IMR-90 (cell line): Measurements from ENCODE around the gene SLC25A34.

Experiments
- CHD1 ChIP-seq: IDR thresholded peaks from 2 replicates; pipeline ENCODE4 v1.6.1; 2012; ENCODE audit warnings: low read depth, low read length, improper control_type of control experiment
- CTCF ChIP-seq: conservative IDR thresholded peaks from 2 replicates; pipeline ENCODE4 v1.5.1; 2012; ENCODE audit warnings: mild to moderate bottlenecking, low read depth, low read length, improper control_type of control experiment
- MAFK ChIP-seq: IDR thresholded peaks from 2 replicates; pipeline ENCODE4 v1.6.1; 2012; ENCODE audit warnings: low read depth, low read length, improper control_type of control experiment
- POLR2A ChIP-seq: IDR thresholded peaks from 2 replicates; pipeline ENCODE4 v1.6.1; 2012; ENCODE audit warnings: mild to moderate bottlenecking, low read depth, low read length
- SMC3 ChIP-seq: fragments of 150-350 bp; IDR thresholded peaks from 2 replicates; pipeline ENCODE4 v1.6.1; 2016; ENCODE audit warnings: low read depth, mild to moderate bottlenecking, antibody characterized with exemption, low read length, moderate library complexity
- USF2 ChIP-seq: fragments of 150-350 bp; IDR thresholded peaks from 2 replicates; pipeline ENCODE4 v1.6.1; 2017; ENCODE audit warnings: mild to moderate bottlenecking, antibody characterized with exemption, low read length, low read depth
- TF ChIP-seq, protein P1 (sequence below): fragments of 150-350 bp; IDR thresholded peaks from 2 replicates; pipeline ENCODE4 v1.6.1; 2016; ENCODE audit warnings: low read depth, mild to moderate bottlenecking, low read length, moderate library complexity, borderline replicate concordance

GRCh38 chr1:15717418-15718125 is 18.5 kb upstream of the SLC25A34 start:
- TF ChIP-seq USF2 (no peak), SMC3 (no peak), CTCF (no peak), POLR2A (no peak), CHD1 (no peak), MAFK (no peak)
- TF ChIP-seq, protein P1, sequence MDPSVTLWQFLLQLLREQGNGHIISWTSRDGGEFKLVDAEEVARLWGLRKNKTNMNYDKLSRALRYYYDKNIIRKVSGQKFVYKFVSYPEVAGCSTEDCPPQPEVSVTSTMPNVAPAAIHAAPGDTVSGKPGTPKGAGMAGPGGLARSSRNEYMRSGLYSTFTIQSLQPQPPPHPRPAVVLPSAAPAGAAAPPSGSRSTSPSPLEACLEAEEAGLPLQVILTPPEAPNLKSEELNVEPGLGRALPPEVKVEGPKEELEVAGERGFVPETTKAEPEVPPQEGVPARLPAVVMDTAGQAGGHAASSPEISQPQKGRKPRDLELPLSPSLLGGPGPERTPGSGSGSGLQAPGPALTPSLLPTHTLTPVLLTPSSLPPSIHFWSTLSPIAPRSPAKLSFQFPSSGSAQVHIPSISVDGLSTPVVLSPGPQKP, result no peak
